IMR-90 (cell line): Measurements from ENCODE around the gene FIBCD1. TPM values are rescaled to one million over a fixed set of nuclear protein-coding genes. Genes with fewer than 3 reads are reported as not detected.

Experiments
- ATAC-seq: fragments of 200-7000 bp; cut with Tn5 transposase; 2 replicates; pipeline ENCODE4 v1.9.1; 2020; ENCODE audit warnings: low read depth, mild to moderate bottlenecking, moderate library complexity
- BruUV-seq: library from RNA; stranded (reverse); fragments of 400-500 nt; replicated peaks from 2 replicates; lab custom pipeline; 2021; lab: Mats Ljungman, UMichigan
- CTCF ChIA-PET: fragments of 300-600 bp; formaldehyde crosslinking; extraction: SDS; loops from one replicate; lab custom pipeline; 2021; ENCODE audit warnings: antibody characterized with exemption; lab: Yijun Ruan, JAX
- POLR2A ChIA-PET: fragments of 300-600 bp; sonication (Branson Sonifier 250); formaldehyde crosslinking; loops from one replicate; lab custom pipeline; 2022; ENCODE audit warnings: antibody characterized with exemption; ENCODE audit not compliant: unreplicated experiment; lab: Charles Lee
- DNase-seq: peaks from one replicate; pipeline ENCODE4 v3.0.0; 2013
- H2AFZ ChIP-seq: replicated peaks from 2 replicates; pipeline ENCODE3; 2013; ENCODE audit warnings: low read length, mild to moderate bottlenecking; ENCODE audit not compliant: poor library complexity
- H2AK5ac ChIP-seq: 2 replicates; pipeline ENCODE4 v1.6.1; 2013; ENCODE audit warnings: low read depth, low read length, inconsistent platforms
- H2AK9ac ChIP-seq: replicated peaks from 2 replicates; pipeline ENCODE3; 2013; ENCODE audit warnings: mild to moderate bottlenecking, low read depth, low read length, moderate library complexity; ENCODE audit not compliant: poor library complexity
- H2BK120ac ChIP-seq: 2 replicates; pipeline ENCODE4 v1.6.1; 2013; ENCODE audit warnings: low read depth, low read length, inconsistent platforms
- H2BK15ac ChIP-seq: 3 replicates; pipeline ENCODE4 v1.6.1; 2013; ENCODE audit warnings: low read depth, low read length, inconsistent platforms
- H2BK20ac ChIP-seq: 2 replicates; pipeline ENCODE4 v1.6.1; 2013; ENCODE audit warnings: low read depth, mild to moderate bottlenecking, inconsistent platforms, low read length, moderate library complexity
- H2BK5ac ChIP-seq: 2 replicates; pipeline ENCODE4 v1.6.1; 2013; ENCODE audit warnings: mild to moderate bottlenecking, low read depth, low read length, inconsistent platforms; ENCODE audit not compliant: poor library complexity, severe bottlenecking
- H3K14ac ChIP-seq: replicated peaks from 2 replicates; pipeline ENCODE4 v1.6.1; 2013; ENCODE audit warnings: low read depth, low read length, inconsistent platforms
- H3K18ac ChIP-seq: 2 replicates; pipeline ENCODE4 v1.6.1; 2013; ENCODE audit warnings: low read depth, low read length, control low read depth
- H3K23ac ChIP-seq: 2 replicates; pipeline ENCODE4 v1.6.1; 2013; ENCODE audit warnings: low read depth, low read length, inconsistent platforms
- H3K27ac ChIP-seq: 2 replicates; pipeline ENCODE4 v1.5.1; 2013; ENCODE audit warnings: mild to moderate bottlenecking, control low read depth, low read length; ENCODE audit not compliant: insufficient read depth
- H3K27me3 ChIP-seq: 2 replicates; pipeline ENCODE4 v1.6.1; 2013; ENCODE audit warnings: low read length; ENCODE audit not compliant: control insufficient read depth, insufficient read depth
- H3K36me3 ChIP-seq: 2 replicates; pipeline ENCODE4 v1.6.1; 2013; ENCODE audit warnings: low read length, mixed read lengths; ENCODE audit not compliant: control insufficient read depth, insufficient read depth
- H3K4ac ChIP-seq: 2 replicates; pipeline ENCODE4 v1.6.1; 2013; ENCODE audit warnings: low read depth, low read length, inconsistent platforms
- H3K4me1 ChIP-seq: 2 replicates; pipeline ENCODE4 v1.6.1; 2013; ENCODE audit warnings: low read length, mixed read lengths; ENCODE audit not compliant: control insufficient read depth, insufficient read depth
- H3K4me2 ChIP-seq: 2 replicates; pipeline ENCODE4 v1.6.1; 2013; ENCODE audit warnings: low read depth, mild to moderate bottlenecking, control low read depth, low read length, moderate library complexity
- H3K4me3 ChIP-seq: 2 replicates; pipeline ENCODE4 v1.5.1; 2013; ENCODE audit warnings: low read depth, mild to moderate bottlenecking, control low read depth, low read length, moderate library complexity; ENCODE audit not compliant: insufficient read depth
- H3K56ac ChIP-seq: 2 replicates; pipeline ENCODE4 v1.6.1; 2013; ENCODE audit warnings: low read length, inconsistent platforms; ENCODE audit not compliant: insufficient read depth; ENCODE audit errors: extremely low read depth
- H3K79me1 ChIP-seq, 2 experiments: 2 replicates each; pipeline ENCODE4 v1.6.1; 2013; ENCODE audit warnings: low read length in 2 of 2, inconsistent platforms in 1 of 2, low read depth in 1 of 2
- H3K9ac ChIP-seq: 2 replicates; pipeline ENCODE4 v1.6.1; 2013; ENCODE audit warnings: low read depth, low read length, control low read depth
- H3K9me1 ChIP-seq: 2 replicates; pipeline ENCODE4 v1.6.1; 2013; ENCODE audit warnings: low read length, inconsistent platforms; ENCODE audit not compliant: insufficient read depth
- H3K9me3 ChIP-seq: 2 replicates; pipeline ENCODE4 v1.6.1; 2013; ENCODE audit warnings: low read length; ENCODE audit not compliant: control insufficient read depth, insufficient read depth
- H4K20me1 ChIP-seq: 2 replicates; pipeline ENCODE4 v1.6.1; 2013; ENCODE audit warnings: low read length, inconsistent platforms; ENCODE audit not compliant: insufficient read depth
- H4K5ac ChIP-seq: 2 replicates; pipeline ENCODE4 v1.6.1; 2013; ENCODE audit warnings: mild to moderate bottlenecking, low read depth, low read length, control low read depth
- H4K8ac ChIP-seq, 2 experiments: 2 replicates each; pipeline ENCODE4 v1.6.1; 2013; ENCODE audit warnings: low read depth in 2 of 2, low read length in 2 of 2, control low read depth in 1 of 2, inconsistent platforms in 1 of 2
- H4K91ac ChIP-seq: 2 replicates; pipeline ENCODE4 v1.6.1; 2013; ENCODE audit warnings: low read depth, low read length, inconsistent platforms; ENCODE audit not compliant: insufficient read depth
- BHLHE40 ChIP-seq: fragments of 150-350 bp; IDR thresholded peaks from 2 replicates; pipeline ENCODE4 v1.6.1; 2016; ENCODE audit warnings: mild to moderate bottlenecking, low read depth, low read length
- MXI1 ChIP-seq: IDR thresholded peaks from 2 replicates; pipeline ENCODE4 v1.6.1; 2012; ENCODE audit warnings: low read depth, mild to moderate bottlenecking, low read length, moderate library complexity, borderline replicate concordance
- NFE2L2 ChIP-seq: fragments of 150-350 bp; IDR thresholded peaks from 2 replicates; pipeline ENCODE4 v1.6.1; 2016; ENCODE audit warnings: low read depth, mild to moderate bottlenecking, low read length
- WGBS, 2 experiments: methylation state at CpG; one replicate each; pipeline versions ENCODE4 v1.1.5 to v1.1.7; 2013; ENCODE audit warnings: missing lambda C conversion rate in 2 of 2; ENCODE audit not compliant: insufficient read length in 1 of 2; ENCODE audit errors: extremely low coverage in 2 of 2; 5-methylcytosine and 5-hydroxymethylcytosine counted together
- dilution Hi-C: fragments of 300-500 bp; cut with HindIII; formaldehyde crosslinking; loops from one replicate; pipeline ENCODE4 v1.14.3; 2018; ENCODE audit warnings: low sequenced_read_pairs; ENCODE audit not compliant: unreplicated experiment
- in situ Hi-C: fragments of 300-500 bp; cut with MboI; formaldehyde crosslinking; loops from 3 replicates; pipeline ENCODE4 v1.14.3; 2019; ENCODE audit warnings: low sequenced_read_pairs, inconsistent platforms, mixed read lengths
- intact Hi-C: fragments of 100-400 bp; cut with micrococcal nuclease; formaldehyde crosslinking; loops from 2 replicates; pipeline ENCODE4 v1.10.0; 2022
- polyA plus RNA-seq, 3 experiments: library from polyadenylated mRNA; depleted of rRNA; stranded (reverse); fragments of >200 nt; gene quantifications; 2 replicates each; pipeline ENCODE4 v1.2.3, GENCODE V29; 2012; ENCODE audit warnings: low replicate concordance in 1 of 3
- total RNA-seq: library from RNA; depleted of rRNA; stranded (reverse); fragments of >200 nt; gene quantifications from 2 replicates; pipeline ENCODE4 v1.2.3, GENCODE V29; 2012
- TF ChIP-seq, protein P1 (sequence below): fragments of 150-350 bp; IDR thresholded peaks from 2 replicates; pipeline ENCODE4 v1.6.1; 2017; ENCODE audit warnings: mild to moderate bottlenecking, antibody characterized with exemption, low read length, low read depth

FIBCD1 gene
- total and polyA plus RNA-seq, 2 of the 4 experiments (the other 2 are of a cell fraction) = 1.1 to 10.1 TPM

GRCh38 chr9:130970052-130970451, 31.0 kb upstream of the FIBCD1 start:
- H3K27ac ChIP-seq = no peak overlapping the region
- ChIA-PET POLR2A (no interaction called here), CTCF (no interaction called here)
- no peak overlapping the region for H2BK15ac ChIP-seq
- no peak overlapping the region for H4K91ac ChIP-seq
- H3K4me2 ChIP-seq = no peak overlapping the region
- no TSS peak for BruUV-seq
- dilution Hi-C loops (no loop called here), in situ Hi-C loops (no loop called here), intact Hi-C loops (no loop called here)
- H3K79me1 ChIP-seq = no peaks in the 10 kb centered on the region
- no peak overlapping the region for H2BK20ac ChIP-seq
- no peak for ATAC-seq
- no peak overlapping the region for H4K5ac ChIP-seq
- H2AK9ac ChIP-seq = peak overlapping the region; percentile 42
- H3K9me3 ChIP-seq = no peaks in the 10 kb centered on the region
- peak overlapping the region; percentile 43 for H2AFZ ChIP-seq
- H2AK5ac ChIP-seq = peak overlapping the region; percentile 16; the same call in 1 of the 2 replicates
- H4K20me1 ChIP-seq = no peaks in the 10 kb centered on the region
- no peaks in the 10 kb centered on the region for H3K4me1 ChIP-seq
- H3K36me3 ChIP-seq = no peaks in the 10 kb centered on the region
- H3K27me3 ChIP-seq = peaks cover 38% of the 10 kb centered on the region
- H3K4ac ChIP-seq = no peak overlapping the region
- no peak overlapping the region for H4K8ac ChIP-seq
- no peak for DNase-seq
- TF ChIP-seq, protein P1, sequence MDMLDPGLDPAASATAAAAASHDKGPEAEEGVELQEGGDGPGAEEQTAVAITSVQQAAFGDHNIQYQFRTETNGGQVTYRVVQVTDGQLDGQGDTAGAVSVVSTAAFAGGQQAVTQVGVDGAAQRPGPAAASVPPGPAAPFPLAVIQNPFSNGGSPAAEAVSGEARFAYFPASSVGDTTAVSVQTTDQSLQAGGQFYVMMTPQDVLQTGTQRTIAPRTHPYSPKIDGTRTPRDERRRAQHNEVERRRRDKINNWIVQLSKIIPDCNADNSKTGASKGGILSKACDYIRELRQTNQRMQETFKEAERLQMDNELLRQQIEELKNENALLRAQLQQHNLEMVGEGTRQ = no peak
- TF ChIP-seq MXI1 (no peak), NFE2L2 (no peak), BHLHE40 (no peak)
- H3K9ac ChIP-seq = no peak overlapping the region
- no peak overlapping the region for H3K23ac ChIP-seq
- H3K14ac ChIP-seq = no peak overlapping the region
- 100% methylated on average over 2 of the region's 12 CpGs; no CpG with 5 or more reads in 1 of the 2 experiments for WGBS, 2 experiments
- H2BK120ac ChIP-seq = no peak overlapping the region
- H3K4me3 ChIP-seq = no peak overlapping the region
- no peak overlapping the region for H3K18ac ChIP-seq
- H3K56ac ChIP-seq = no peak overlapping the region
- no peak overlapping the region for H2BK5ac ChIP-seq
- H3K9me1 ChIP-seq = no peaks in the 10 kb centered on the region
